Right cardiac atrium (tissue), 5 donors: Measurements from ENCODE around the gene ARHGEF12. TPM values are rescaled to one million over a fixed set of nuclear protein-coding genes. Genes with fewer than 3 reads are reported as not detected.

Experiments used
- ATAC-seq, 2 donors: fragments of 200-7000 bp; cut with Tn5 transposase; one replicate each; pipeline versions ENCODE4 v1.8.0 to v1.9.1; 2020; ENCODE audit warnings: moderate library complexity in 2 of 2, mild to moderate bottlenecking in 1 of 2
- DNase-seq, 3 donors: peaks; one replicate each; pipeline ENCODE4 v3.0.0-alpha.2; 2020
- H3K27ac ChIP-seq: one replicate; pipeline ENCODE4 v1.5.1; 2013; ENCODE audit warnings: mild to moderate bottlenecking, low read length, control low read depth, moderate library complexity
- H3K27me3 ChIP-seq: one replicate; pipeline ENCODE4 v1.6.1; 2013; ENCODE audit not compliant: control insufficient read depth, insufficient read depth
- H3K4me1 ChIP-seq: one replicate; pipeline ENCODE4 v1.6.1; 2013; ENCODE audit warnings: low read length; ENCODE audit not compliant: control insufficient read depth, insufficient read depth
- H3K4me3 ChIP-seq: one replicate; pipeline ENCODE4 v1.5.1; 2013; ENCODE audit warnings: low read length, control low read depth
- H3K9me3 ChIP-seq: one replicate; pipeline ENCODE4 v1.6.1; 2013; ENCODE audit warnings: low read length; ENCODE audit not compliant: control insufficient read depth
- WGBS: extraction: QIAGEN DNeasy Blood & Tissue Kit; methylation state at CpG from one replicate; pipeline ENCODE4 v1.1.7; 2013; 5-methylcytosine and 5-hydroxymethylcytosine counted together
- intact Hi-C, 4 donors: fragments of 100-400 bp; cut with DNase I; formaldehyde crosslinking; loops; one replicate each; pipeline versions ENCODE4 v1.11.0 to v1.14.0; 2022 to 2023
- polyA plus RNA-seq: library from polyadenylated mRNA; stranded (reverse); fragments of 200-250 nt; gene quantifications from one replicate; pipeline ENCODE4 v1.2.3, GENCODE V29; 2013
- total RNA-seq, 4 donors: library from RNA; stranded (reverse); fragmentation: NEBNext Ultra II Directional; extraction: Animal tissue kit (Norgen Biotek cat#: 25700); gene quantifications; one replicate each; pipeline ENCODE4 v1.2.1, GENCODE V29; 2021
- donor health status: healthy with polysubstance abuse.
- donor health status: DM: no; HTN: yes; CAD: no.
- donor health status: DM: no; HTN: no; CAD: no.
- donor health status: DM: no; HTN: yes; CAD: no; lungs with severe emphysema.
- donor health status: DM: yes; HTN: yes; CAD: no.

The ARHGEF12 gene
- total and polyA plus RNA-seq, 5 donors = 26.1 to 112 (median 93.7) TPM

GRCh38 chr11:120424970-120425332 lies 88.7 kb downstream of the ARHGEF12 start:
- H3K4me1 ChIP-seq = no peaks in the 10 kb centered on the region
- H3K27me3 ChIP-seq = no peaks in the 10 kb centered on the region
- intact Hi-C loops = no loop called here
- DNase-seq (no peak), ATAC-seq (no peak)
- no peaks in the 10 kb centered on the region for H3K9me3 ChIP-seq
- WGBS = 67% methylated on average over 3 of the region's 3 CpGs
- H3K27ac ChIP-seq = no peak overlapping the region
- no peak overlapping the region for H3K4me3 ChIP-seq

- H3K9me3 ChIP-seq = no peaks in the 10 kb centered on the region
- intact Hi-C loops = no loop called here
- WGBS = 70% methylated on average over 3 of the region's 3 CpGs
- H3K27me3 ChIP-seq = no peaks in the 10 kb centered on the region
- no peak overlapping the region for H3K4me3 ChIP-seq
- no peaks in the 10 kb centered on the region for H3K4me1 ChIP-seq
- no peak for DNase-seq
- no peak overlapping the region for H3K27ac ChIP-seq
- ATAC-seq = no peak
Measured at GRCh38 chr11:120425527-120425926, 89.3 kb downstream of the ARHGEF12 start.

GRCh38 chr11:120430146-120430545 lies 93.9 kb downstream of the ARHGEF12 start:
- no peaks in the 10 kb centered on the region for H3K4me1 ChIP-seq
- H3K4me3 ChIP-seq = no peak overlapping the region
- intact Hi-C loops = loop anchor here in 3 of 4 donors (5.0 to 10.0 kb wide), 2 partner anchors 93 to 95 kb away; partner anchors contain the start of gene ARHGEF12 (in 3 of the 3)
- H3K9me3 ChIP-seq = no peaks in the 10 kb centered on the region
- H3K27me3 ChIP-seq = no peaks in the 10 kb centered on the region
- DNase-seq (no peak), ATAC-seq (no peak)
- no peak overlapping the region for H3K27ac ChIP-seq

GRCh38 chr11:120431633-120432032 lies 95.4 kb downstream of the ARHGEF12 start:
- ATAC-seq (peak; percentile 62 to 74), DNase-seq (no peak)
- Histone ChIP-seq H3K4me3 (no peak overlapping the region), H3K9me3 (no peaks in the 10 kb centered on the region), H3K4me1 (no peaks in the 10 kb centered on the region), H3K27ac (peak overlapping the region; percentile 66), H3K27me3 (no peaks in the 10 kb centered on the region)
- 84% methylated on average over 3 of the region's 3 CpGs for WGBS
- intact Hi-C loops = loop anchor here in 3 of 4 donors (5.0 to 10.0 kb wide), 2 partner anchors 94 to 97 kb away; partner anchors contain the start of gene ARHGEF12 (in 3 of the 3)

- H3K9me3 ChIP-seq = no peaks in the 10 kb centered on the region
- no peaks in the 10 kb centered on the region for H3K27me3 ChIP-seq
- DNase-seq = no peak
- peak; percentile 93 to 95 for ATAC-seq
- 33% methylated on average over 4 of the region's 4 CpGs for WGBS
- H3K4me3 ChIP-seq = no peak overlapping the region
- no peaks in the 10 kb centered on the region for H3K4me1 ChIP-seq
- H3K27ac ChIP-seq = peak overlapping the region; percentile 52
- intact Hi-C loops = loop anchor here in 3 of 4 donors (5.0 to 10.0 kb wide), 2 partner anchors 95 to 98 kb away; partner anchors contain the start of gene ARHGEF12 (in 3 of the 3)
Measured at GRCh38 chr11:120432056-120433018, 96.1 kb downstream of the ARHGEF12 start.

GRCh38 chr11:120441592-120441991 lies 105.4 kb downstream of the ARHGEF12 start:
- 87% methylated on average over 5 of the region's 5 CpGs for WGBS
- H3K4me1 ChIP-seq = no peaks in the 10 kb centered on the region
- H3K4me3 ChIP-seq = no peak overlapping the region
- intact Hi-C loops = no loop called here
- DNase-seq (no peak), ATAC-seq (no peak)
- no peaks in the 10 kb centered on the region for H3K9me3 ChIP-seq
- H3K27ac ChIP-seq = no peak overlapping the region
- H3K27me3 ChIP-seq = no peaks in the 10 kb centered on the region

- Histone ChIP-seq H3K27ac (no peak overlapping the region), H3K27me3 (no peaks in the 10 kb centered on the region), H3K4me3 (no peak overlapping the region), H3K4me1 (no peaks in the 10 kb centered on the region), H3K9me3 (no peaks in the 10 kb centered on the region)
- WGBS = 87% methylated on average over 3 of the region's 3 CpGs
- ATAC-seq (no peak), DNase-seq (no peak)
- intact Hi-C loops = no loop called here
Measured at GRCh38 chr11:120442031-120442430, 105.8 kb downstream of the ARHGEF12 start.

- WGBS = 90% methylated on average over 7 of the region's 7 CpGs
Measured at GRCh38 chr11:120446802-120447201, 110.6 kb downstream of the ARHGEF12 start.

GRCh38 chr11:120448240-120448639 lies 112.0 kb downstream of the ARHGEF12 start:
- Histone ChIP-seq H3K27ac (no peak overlapping the region), H3K4me1 (no peaks in the 10 kb centered on the region), H3K9me3 (no peaks in the 10 kb centered on the region), H3K27me3 (no peaks in the 10 kb centered on the region), H3K4me3 (no peak overlapping the region)
- 86% methylated on average over 3 of the region's 3 CpGs for WGBS
- intact Hi-C loops = no loop called here
- no peak for DNase-seq
- ATAC-seq = no peak

More at GRCh38 chr11:120446802-120447201, 110.6 kb downstream of the ARHGEF12 start:
- intact Hi-C loops = no loop called here
- no peak overlapping the region for H3K4me3 ChIP-seq
- no peaks in the 10 kb centered on the region for H3K4me1 ChIP-seq
- no peaks in the 10 kb centered on the region for H3K27me3 ChIP-seq
- ATAC-seq = no peak
- H3K9me3 ChIP-seq = no peaks in the 10 kb centered on the region
- no peak overlapping the region for H3K27ac ChIP-seq
- no peak for DNase-seq

- no peaks in the 10 kb centered on the region for H3K9me3 ChIP-seq
- intact Hi-C loops = no loop called here
- ATAC-seq = no peak
- H3K27ac ChIP-seq = no peak overlapping the region
- H3K27me3 ChIP-seq = no peaks in the 10 kb centered on the region
- no peak overlapping the region for H3K4me3 ChIP-seq
- DNase-seq = no peak
- H3K4me1 ChIP-seq = no peaks in the 10 kb centered on the region
Measured at GRCh38 chr11:120455487-120455886, 119.3 kb downstream of the ARHGEF12 start.

GRCh38 chr11:120457996-120458395 lies 121.8 kb downstream of the ARHGEF12 start:
- DNase-seq (no peak), ATAC-seq (no peak)
- intact Hi-C loops = no loop called here
- WGBS = 76% methylated on average over 1 of the region's 1 CpG
- H3K4me3 ChIP-seq = no peak overlapping the region
- no peaks in the 10 kb centered on the region for H3K4me1 ChIP-seq
- no peak overlapping the region for H3K27ac ChIP-seq
- H3K9me3 ChIP-seq = no peaks in the 10 kb centered on the region
- H3K27me3 ChIP-seq = no peaks in the 10 kb centered on the region
